Measurements from ENCODE around the gene CSNK2B.

Gene CSNK2B

DNA sequence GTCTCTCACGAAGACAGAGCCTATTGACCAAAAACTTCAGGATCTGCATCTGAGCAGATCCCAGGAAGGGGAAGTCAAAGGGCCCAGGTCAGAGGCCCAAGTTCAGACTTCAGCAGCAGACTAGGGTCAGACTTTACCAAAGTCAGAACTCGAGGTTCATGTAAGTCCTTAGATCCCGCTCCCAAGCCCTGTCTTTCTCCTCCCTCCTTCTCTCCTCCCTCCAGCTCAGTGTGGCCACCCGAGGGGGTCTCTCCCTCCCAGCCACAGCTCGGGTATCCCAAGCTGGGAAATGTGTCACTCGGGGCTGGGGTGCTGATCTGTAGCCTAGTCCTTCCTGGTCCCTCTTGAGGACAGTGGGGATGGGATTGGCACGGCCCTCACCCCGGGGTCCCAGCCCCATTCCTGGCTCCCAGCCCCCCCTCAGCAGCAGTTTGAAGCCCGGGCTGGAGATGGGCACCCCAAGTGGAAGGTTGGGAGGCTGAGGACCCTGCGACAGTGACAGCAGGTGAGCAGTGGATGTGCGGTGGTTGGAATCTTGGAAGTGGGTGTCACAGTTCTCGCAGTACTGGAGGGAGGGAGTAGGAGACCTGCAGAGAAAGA, 3.7 kb upstream of the CSNK2B start:
- no peak for DNase-seq (ENCODE audit: low spot score)
- TF ChIP-seq, protein P1, sequence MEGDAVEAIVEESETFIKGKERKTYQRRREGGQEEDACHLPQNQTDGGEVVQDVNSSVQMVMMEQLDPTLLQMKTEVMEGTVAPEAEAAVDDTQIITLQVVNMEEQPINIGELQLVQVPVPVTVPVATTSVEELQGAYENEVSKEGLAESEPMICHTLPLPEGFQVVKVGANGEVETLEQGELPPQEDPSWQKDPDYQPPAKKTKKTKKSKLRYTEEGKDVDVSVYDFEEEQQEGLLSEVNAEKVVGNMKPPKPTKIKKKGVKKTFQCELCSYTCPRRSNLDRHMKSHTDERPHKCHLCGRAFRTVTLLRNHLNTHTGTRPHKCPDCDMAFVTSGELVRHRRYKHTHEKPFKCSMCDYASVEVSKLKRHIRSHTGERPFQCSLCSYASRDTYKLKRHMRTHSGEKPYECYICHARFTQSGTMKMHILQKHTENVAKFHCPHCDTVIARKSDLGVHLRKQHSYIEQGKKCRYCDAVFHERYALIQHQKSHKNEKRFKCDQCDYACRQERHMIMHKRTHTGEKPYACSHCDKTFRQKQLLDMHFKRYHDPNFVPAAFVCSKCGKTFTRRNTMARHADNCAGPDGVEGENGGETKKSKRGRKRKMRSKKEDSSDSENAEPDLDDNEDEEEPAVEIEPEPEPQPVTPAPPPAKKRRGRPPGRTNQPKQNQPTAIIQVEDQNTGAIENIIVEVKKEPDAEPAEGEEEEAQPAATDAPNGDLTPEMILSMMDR (IDR thresholded peaks at IDR 0.05), result no peak
- H3K4me3 ChIP-seq, result no peak overlapping the region
- peak overlapping the region in 1 of 2 donors; percentile 34 for H3K27ac ChIP-seq

DNA sequence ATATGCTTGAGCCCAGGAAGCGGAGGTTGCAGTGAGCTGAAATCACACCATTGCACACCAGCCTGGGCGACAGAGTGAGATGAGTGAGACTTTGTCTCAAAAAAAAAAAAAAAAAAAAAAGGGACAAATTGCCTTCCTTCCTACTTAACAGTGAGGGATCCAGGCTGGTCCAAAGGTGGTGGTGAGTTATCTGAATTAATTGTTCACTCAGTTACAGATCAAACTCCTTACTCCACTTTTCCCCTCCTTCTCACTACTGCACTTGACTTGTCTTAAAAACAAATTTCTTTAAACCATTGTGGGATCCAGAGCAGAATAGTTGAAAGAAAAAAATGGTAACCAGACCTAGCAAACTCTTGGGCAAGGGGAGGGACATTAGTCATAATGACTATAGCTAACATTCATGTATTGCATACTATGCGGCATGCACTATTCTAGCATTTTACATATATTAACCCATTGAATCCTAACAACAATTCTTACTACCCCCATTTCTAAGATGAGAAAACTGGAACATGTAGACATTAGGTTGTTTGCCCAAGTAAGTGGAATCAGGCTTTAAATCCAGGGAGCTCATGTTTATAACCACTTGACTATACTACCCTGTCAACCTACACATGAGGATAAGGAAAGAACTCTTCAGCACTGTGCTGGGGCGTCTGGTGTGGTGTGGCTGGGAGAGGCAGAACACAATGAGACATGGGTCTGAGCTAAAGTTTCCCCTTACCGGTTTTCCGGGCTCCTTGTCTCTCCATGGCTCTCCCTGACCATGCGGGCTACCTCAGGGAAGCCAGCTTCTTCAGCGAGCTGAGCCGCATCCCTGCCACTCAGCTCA, 2.5 kb upstream of the CSNK2B start:
- Histone ChIP-seq H3K4me3 (peak overlapping the region; percentile 82), H3K27ac (peak overlapping the region; percentile 88 to 96)
- no peak for DNase-seq (ENCODE audit: low spot score)
- TF ChIP-seq, protein P1 (IDR thresholded peaks at IDR 0.05), result no peak

DNA sequence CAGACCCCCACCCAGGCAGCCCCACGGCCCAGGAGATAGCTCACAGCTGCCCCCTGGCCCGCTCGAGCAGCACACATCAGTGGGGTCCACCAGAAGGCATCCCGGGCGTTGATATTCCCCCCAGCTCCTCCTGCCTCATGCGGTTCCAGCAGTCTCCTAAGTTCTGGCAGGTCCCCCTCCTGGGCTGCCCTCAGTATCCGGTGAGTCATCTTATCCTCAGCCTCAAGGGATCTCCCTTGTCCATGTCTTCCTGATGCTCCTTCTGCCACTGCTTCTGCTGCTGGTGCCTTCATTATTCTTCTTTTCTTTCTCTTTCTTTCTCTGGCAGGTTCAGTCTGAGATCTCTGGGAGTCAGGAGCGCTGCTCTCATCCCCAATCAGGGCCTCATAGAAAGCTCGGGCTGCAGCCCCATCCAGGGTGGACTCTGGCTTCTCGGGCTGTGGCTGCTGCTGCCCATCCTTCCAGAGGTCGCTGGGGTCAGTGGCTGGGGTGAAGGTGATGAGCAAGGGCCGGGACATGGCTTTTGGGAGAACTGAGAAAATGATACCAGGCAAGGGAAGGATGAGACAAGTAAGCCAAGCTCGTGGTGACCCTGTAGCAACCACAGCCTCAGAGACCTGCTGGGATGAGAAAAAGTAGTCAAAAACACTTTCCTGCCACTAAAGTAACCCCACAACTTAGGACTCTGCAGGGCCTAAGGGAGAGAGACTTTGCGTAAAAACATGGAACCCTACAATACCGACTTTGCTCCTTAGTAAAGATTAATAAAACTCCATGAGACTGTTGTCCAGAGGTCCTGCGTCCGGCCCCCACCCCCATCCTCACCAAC, 1.7 kb upstream of the CSNK2B start:
- TF ChIP-seq, protein P1 (IDR thresholded peaks at IDR 0.05), result no peak

DNA sequence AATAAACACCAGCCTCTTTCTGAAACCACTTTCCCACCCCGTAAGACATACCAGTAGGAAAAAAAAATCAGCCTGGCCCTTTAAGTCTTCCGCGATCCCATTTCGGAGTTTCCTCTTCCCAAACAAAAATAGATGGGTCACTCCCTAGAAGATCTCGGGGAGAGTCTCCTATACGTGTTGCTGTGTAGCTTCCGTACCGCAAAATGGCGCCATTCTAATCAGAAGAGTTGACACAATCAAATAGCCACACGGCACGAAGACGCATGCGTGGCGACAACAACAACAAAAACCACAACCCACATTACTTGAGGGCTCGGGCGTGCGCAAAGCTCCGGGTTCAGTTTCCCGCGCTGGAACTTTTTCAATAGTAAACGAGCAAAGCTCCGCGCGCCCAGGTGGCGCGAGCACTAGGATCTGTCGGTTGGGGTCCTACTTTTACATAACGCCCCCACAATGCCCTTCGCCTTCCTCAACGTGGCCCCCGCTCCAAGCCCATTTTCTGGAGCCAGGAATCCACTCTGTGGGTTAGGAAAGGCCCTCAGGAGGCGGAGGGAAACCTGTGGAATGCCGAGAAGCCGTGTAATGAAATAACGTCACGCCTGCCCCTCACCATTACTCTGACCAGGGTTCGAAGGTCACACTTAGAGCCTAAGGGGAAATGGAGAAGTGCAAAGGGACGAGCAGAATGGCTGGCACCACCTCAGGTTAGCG, 935 bp upstream of the CSNK2B start, which contains the start of gene GPANK1:
Gene GPANK1 (minus strand): TSS at position 208 of the 711 bp plus-strand sequence. CDS start 519 bp downstream, outside the sequence.
- peak; percentile 92 for DNase-seq (ENCODE audit: low spot score)
- TF ChIP-seq, protein P1 (IDR thresholded peaks at IDR 0.05), result no peak
- H3K27ac ChIP-seq, result peak within 1 kb of the TSS; percentile 88 to 96
- peak within 1 kb of the TSS; percentile 82 for H3K4me3 ChIP-seq

More for the DNA sequence above, 1.7 kb upstream of the CSNK2B start:
- DNase-seq (ENCODE audit: low spot score), result no peak
- peak overlapping the region; percentile 82 for H3K4me3 ChIP-seq
- H3K27ac ChIP-seq, result peak overlapping the region; percentile 88 to 96

DNA sequence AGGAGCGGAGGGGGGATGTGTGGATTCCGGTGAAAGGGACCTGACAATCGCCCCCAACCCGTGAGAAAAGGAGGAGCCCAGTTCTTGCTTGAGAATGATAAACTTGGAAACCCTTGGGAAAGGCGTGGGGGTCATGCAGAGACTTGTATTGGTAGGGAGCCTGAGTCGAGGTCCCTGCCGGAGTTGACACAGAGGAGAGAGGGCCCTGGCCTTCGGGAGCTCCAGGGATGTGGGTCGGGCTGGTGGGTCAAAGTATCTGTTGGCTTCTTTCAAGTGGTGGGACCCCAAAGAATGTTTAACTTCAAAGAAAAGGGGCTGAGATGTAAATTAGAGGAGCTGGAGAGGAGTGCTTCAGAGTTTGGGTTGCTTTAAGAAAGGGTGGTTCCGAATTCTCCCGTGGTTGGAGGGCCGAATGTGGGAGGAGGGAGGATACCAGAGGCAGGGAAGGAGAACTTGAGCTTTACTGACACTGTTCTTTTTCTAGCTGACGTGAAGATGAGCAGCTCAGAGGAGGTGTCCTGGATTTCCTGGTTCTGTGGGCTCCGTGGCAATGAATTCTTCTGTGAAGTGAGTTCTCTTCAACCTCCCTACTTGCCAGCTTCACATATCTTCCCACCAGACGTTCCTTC, 571 bp downstream of the CSNK2B start:
- no peak for DNase-seq (ENCODE audit: low spot score)

More for the DNA sequence above, 571 bp downstream of the CSNK2B start:
- TF ChIP-seq, protein P1 (IDR thresholded peaks at IDR 0.05), result no peak
- Histone ChIP-seq H3K27ac (peak overlapping the region; percentile 88 to 96), H3K4me3 (peak overlapping the region; percentile 82)
